Measurements from ENCODE around the gene MLLT6. TPM values are rescaled to one million over a fixed set of nuclear protein-coding genes. Genes with fewer than 3 reads are reported as not detected.

Gene MLLT6
- total and polyA plus RNA-seq, 10 of the 15 experiments (the other 5 are each of a cell fraction or from before 2014, with no cell fraction given): 4.8 to 105 (median 36.3) TPM

DNA sequence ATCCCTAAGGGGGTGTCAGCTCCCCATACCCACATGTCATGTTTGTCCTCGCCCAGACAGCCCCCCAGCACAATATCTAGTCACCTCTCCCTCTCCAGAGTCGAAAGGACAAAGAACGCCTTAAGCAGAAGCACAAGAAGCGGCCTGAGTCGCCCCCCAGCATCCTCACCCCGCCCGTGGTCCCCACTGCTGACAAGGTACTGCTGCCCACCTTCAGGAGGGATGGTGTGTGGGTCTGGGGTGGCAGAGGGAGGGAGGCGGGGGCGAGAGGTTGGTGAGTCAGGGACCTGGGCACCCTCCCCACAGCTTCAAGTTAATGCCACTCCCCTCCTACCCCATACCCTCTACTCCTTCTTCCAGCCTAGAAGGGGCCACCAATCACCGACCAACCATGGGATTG, 7.5 kb downstream of the MLLT6 start (continued):
- TF ChIP-seq, protein P1, sequence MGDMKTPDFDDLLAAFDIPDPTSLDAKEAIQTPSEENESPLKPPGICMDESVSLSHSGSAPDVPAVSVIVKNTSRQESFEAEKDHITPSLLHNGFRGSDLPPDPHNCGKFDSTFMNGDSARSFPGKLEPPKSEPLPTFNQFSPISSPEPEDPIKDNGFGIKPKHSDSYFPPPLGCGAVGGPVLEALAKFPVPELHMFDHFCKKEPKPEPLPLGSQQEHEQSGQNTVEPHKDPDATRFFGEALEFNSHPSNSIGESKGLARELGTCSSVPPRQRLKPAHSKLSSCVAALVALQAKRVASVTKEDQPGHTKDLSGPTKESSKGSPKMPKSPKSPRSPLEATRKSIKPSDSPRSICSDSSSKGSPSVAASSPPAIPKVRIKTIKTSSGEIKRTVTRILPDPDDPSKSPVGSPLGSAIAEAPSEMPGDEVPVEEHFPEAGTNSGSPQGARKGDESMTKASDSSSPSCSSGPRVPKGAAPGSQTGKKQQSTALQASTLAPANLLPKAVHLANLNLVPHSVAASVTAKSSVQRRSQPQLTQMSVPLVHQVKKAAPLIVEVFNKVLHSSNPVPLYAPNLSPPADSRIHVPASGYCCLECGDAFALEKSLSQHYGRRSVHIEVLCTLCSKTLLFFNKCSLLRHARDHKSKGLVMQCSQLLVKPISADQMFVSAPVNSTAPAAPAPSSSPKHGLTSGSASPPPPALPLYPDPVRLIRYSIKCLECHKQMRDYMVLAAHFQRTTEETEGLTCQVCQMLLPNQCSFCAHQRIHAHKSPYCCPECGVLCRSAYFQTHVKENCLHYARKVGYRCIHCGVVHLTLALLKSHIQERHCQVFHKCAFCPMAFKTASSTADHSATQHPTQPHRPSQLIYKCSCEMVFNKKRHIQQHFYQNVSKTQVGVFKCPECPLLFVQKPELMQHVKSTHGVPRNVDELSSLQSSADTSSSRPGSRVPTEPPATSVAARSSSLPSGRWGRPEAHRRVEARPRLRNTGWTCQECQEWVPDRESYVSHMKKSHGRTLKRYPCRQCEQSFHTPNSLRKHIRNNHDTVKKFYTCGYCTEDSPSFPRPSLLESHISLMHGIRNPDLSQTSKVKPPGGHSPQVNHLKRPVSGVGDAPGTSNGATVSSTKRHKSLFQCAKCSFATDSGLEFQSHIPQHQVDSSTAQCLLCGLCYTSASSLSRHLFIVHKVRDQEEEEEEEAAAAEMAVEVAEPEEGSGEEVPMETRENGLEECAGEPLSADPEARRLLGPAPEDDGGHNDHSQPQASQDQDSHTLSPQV (IDR thresholded peaks at IDR 0.05): no peak

DNA sequence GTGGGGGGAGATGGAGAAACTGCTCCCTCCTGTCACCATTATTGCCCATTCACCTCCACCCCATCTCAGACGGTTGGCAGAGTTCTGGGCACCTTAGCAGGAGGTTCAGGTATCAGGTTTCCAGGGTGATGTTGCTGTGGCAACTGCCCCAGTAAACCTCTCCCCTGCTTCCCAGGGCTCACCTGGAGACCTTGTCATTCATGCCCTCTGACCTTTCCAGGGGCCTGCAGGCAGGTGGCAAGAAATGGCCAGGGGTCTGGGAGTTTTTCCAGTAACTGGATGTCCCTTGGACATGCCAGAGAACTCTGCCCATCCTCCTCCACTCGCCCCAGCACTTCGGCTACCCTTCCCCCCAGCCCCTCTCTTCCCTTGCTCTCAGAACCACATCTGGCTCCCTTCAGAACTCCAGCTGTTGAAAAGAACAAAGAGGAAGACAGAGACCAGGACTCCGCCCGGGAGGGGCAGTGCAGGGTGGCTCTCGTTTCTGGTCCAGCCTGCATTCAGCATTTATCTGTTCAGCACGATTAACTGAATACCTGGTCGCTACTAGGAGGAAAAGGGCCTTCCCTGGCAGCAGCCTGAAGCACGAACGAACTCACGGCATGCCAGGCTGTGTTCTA, 8.5 kb downstream of the MLLT6 start:
- Histone ChIP-seq H4K20me1 (ENCODE audit: control insufficient read depth, insufficient read depth) (no peaks in the 10 kb centered on the region), H3K27me3 (replicated peaks in 1 of 2; ENCODE audit: control insufficient read depth in 2 of 2, insufficient read depth in 2 of 2, low read length in 1 of 2) (no peaks in the 10 kb centered on the region), H3K4me1 (ENCODE audit: control insufficient read depth, insufficient read depth, low read length) (peaks cover 10% of the 10 kb centered on the region), H3K27ac (ENCODE audit: control insufficient read depth, insufficient read depth) (no peak overlapping the region), H3K36me3 (ENCODE audit: control insufficient read depth in 2 of 2, insufficient read depth in 2 of 2, low read length in 1 of 2) (peaks cover 22 to 36% of the 10 kb centered on the region in 2 experiments), H3K4me3 (no peak overlapping the region), H2AFZ (ENCODE audit: control insufficient read depth, low read depth, low read length) (no peak overlapping the region), H3K9me3 (replicated peaks; ENCODE audit: control insufficient read depth, insufficient read depth, low read length) (no peaks in the 10 kb centered on the region), H3K9ac (ENCODE audit: control insufficient read depth, insufficient read depth, low read length) (no peak overlapping the region), H3K79me2 (ENCODE audit: control insufficient read depth, insufficient read depth, low read length) (peaks cover 8% of the 10 kb centered on the region), H3K4me2 (ENCODE audit: control insufficient read depth, insufficient read depth) (no peak overlapping the region)
- RAD21 ChIA-PET (ENCODE audit: unreplicated experiment): no interaction called here
- FAIRE-seq (no peak), ATAC-seq (no peak), DNase-seq (ENCODE audit: low read depth, low spot score) (no peak)
- no TSS peak for BruUV-seq (replicated peaks)
- in situ Hi-C loops (cut with MboI) (no loop called here), intact Hi-C loops (cut with micrococcal nuclease; ENCODE audit: unreplicated experiment) (no loop called here)
- 80% methylated on average over 11 of the region's 11 CpGs for whole genome bisulfite sequencing (ENCODE audit: insufficient coverage, insufficient replicate concordance, low lambda C conversion rate, missing lambda C conversion rate)
- CTCF ChIA-PET: no interaction called here
- SMC1A ChIA-PET (ENCODE audit: uncharacterized antibody, unreplicated experiment): no interaction called here
- TF ChIP-seq NR2F1 (conservative IDR thresholded peaks at IDR 0.05) (0 out of 2 replicates have a peak, but pooled peaks have one; percentile 13), SMARCA5 (IDR thresholded peaks at IDR 0.05) (no peak)
- POLR2A ChIA-PET: no interaction called here
